Epidermal melanocyte (primary cell): ENCODE results near the gene DNAH1.

ENCODE experiments used
- DNase-seq: peaks from one replicate; pipeline ENCODE4 v3.0.0; 2011; ENCODE audit warnings: low spot score; ENCODE audit not compliant: insufficient read length

DNAH1 gene

GRCh38 chr3:52290596-52291507 is 25.3 kb upstream of the DNAH1 start:
- no peak for DNase-seq

- DNase-seq: no peak
Measured at GRCh38 chr3:52291508-52292181, 24.5 kb upstream of the DNAH1 start.

DNA sequence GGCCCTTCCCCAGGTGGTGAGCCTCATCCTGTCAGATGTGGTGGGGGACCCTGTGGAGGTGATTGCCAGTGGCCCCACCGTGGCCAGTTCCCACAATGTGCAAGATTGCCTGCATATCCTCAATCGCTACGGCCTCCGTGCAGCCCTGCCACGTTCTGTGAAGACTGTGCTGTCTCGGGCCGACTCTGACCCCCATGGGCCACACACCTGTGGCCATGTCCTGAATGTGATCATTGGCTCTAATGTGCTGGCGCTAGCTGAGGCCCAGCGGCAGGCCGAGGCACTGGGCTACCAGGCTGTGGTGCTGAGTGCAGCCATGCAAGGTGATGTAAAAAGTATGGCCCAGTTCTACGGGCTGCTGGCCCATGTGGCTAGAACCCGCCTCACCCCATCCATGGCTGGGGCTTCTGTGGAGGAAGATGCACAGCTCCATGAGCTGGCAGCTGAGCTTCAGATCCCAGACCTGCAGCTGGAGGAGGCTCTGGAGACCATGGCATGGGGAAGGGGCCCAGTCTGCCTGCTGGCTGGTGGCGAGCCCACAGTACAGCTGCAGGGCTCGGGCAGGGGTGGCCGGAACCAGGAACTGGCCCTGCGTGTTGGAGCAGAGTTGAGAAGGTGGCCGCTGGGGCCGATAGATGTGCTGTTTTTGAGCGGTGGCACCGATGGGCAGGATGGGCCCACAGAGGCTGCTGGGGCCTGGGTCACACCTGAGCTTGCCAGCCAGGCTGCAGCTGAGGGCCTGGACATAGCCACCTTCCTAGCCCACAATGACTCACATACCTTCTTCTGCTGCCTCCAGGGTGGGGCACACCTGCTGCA is 23.7 kb upstream of the DNAH1 start:
- DNase-seq: no peak

DNA sequence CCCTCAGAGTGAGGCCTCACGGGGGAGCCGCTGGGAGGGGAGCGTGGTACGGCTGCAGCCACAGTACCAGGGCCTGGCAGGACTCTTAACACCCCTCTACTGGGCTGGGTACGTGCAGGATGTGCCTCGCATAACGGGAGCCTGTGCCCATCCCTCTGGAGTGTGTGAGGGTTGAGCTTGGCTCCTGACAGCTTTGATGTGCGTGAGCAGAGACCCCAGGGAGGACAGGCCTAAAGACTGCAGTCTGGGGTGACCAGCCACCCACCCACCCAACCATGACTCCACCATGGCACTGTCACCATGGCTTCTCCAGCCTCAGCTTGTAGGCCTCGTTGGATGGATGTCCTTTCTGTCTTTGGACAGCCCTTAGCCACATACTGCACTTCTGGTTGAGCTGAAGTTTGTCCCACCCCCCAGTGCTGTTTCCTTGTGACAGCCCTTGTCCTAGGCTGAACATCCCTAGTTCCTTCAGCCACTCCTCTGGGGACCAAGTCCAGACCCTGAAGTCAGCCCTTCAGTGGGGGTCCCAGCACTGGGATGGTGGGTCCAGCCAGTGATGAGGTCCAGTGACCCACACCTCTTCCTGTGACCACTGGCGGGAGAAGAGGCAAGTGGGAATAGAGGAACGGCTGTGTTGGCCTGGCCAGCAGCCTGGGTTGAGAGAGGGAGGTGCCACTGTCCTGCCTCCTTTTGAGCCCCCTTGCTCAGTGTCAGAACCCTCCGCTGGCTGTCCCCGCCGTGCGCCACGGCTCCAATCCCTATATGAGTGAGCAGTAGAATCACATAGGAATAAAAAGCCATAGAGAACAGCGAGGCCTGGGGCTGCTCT is 22.4 kb upstream of the DNAH1 start:
- DNase-seq: no peak

GRCh38 chr3:52294320-52295150 is 21.6 kb upstream of the DNAH1 start:
- DNase-seq: no peak

DNA sequence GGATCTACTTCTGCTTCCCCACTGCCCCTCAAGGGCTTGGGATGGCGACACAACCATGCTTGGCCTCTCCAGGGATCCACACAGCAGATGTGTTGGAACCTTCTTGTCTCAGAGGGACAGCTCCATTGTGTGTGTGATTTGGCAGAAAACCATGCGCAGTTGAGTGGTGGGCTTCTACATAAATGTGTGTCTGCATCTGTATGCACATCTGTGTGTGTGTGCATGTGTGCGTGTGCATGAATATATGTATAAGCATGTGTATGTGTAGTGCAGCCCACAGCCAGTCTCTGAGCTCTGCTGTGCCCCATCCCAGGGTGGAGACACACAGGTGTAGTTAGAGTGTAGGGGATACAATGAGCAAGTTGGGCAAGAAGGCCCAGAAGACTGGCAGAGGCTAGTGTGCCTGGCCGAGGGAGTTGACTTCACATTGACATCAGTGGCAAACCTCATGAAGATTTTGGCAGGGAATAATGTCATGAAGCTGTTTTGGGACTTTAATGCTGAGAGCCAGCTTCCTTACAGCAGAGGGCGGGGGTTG is 20.4 kb upstream of the DNAH1 start:
- no peak for DNase-seq

- no peak for DNase-seq
Measured at GRCh38 chr3:52297242-52298148, 18.6 kb upstream of the DNAH1 start.

- DNase-seq: no peak
Measured at GRCh38 chr3:52298149-52299098, 17.7 kb upstream of the DNAH1 start.

- no peak for DNase-seq
Measured at GRCh38 chr3:52299247-52299878, 16.8 kb upstream of the DNAH1 start.

- no peak for DNase-seq
Measured at GRCh38 chr3:52299879-52300611, 16.1 kb upstream of the DNAH1 start.

DNA sequence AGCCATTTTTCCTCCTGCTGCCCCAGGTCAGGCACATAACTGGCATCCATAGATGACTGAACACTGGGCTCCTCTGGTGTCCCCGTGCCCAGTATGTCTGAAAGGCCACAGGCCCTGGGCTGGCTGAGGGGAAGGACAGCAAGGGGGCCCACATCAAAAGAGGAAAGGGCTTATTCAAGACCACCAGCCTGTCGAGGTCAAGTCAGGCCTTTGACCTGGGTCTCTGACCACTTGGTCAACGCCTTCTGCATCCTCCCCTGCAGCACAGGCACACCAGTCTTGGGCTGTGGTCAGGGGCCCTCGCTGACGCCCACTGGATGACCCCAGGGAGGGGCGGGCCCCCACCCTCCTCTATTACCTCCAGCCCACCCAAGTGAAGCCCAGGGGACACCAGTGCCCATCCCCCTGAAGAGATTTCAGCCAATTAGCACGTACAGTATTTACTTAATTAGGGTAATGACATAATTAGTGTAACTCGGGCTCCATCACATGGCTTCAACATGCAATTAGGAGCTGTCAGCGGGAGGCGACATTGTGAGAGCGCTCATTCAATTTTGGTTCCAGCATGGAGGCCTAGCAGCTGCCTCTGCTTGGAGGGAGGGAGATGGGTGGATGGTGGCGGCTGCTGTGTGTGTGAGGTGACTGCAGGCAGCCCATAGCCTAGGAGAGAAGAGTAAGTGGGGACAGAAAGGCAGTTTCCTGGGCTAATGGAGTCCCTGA is 13.5 kb upstream of the DNAH1 start:
- DNase-seq: no peak

GRCh38 chr3:52303811-52304210 is 12.3 kb upstream of the DNAH1 start:
- no peak for DNase-seq

DNA sequence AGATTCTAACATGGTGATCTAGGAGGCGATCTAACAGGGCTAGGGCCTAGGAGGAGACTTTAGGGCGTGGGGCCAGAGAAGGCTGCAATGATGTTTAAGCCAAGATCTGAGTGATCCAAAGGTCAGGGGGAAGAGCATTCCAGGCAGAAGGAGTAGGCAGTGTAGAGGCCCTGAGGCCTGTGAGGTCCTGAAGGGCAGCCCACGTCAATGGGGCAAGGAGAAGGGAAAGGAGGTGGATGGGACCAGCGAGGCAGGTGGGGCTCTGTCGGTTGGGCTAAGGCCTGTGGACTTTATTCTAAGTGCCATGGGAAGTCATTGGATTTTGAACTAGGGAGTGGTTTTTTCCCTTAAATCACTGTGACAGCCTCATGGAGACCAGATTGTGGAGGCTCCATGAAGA is 10.2 kb upstream of the DNAH1 start:
- DNase-seq: no peak

GRCh38 chr3:52306978-52307377 is 9.1 kb upstream of the DNAH1 start:
- no peak for DNase-seq

DNA sequence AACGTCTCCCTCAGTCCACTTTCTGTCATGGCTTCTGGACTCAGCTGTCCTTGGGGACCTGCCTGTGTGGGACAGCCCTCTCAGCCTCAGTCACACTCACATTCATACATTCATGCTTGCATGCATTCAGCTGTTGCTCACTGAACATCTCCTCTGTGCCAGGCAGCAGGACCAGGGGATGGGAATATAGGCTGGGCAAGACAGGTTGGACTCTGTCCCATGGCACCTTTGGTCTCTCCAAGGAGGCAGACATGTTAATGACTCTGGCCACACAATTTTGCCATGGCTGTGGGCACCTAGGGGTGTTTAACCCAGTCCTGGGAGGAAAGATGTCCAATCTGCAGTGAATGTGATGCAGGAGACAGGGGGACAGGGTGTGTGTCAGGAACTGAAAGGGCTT is 7.8 kb upstream of the DNAH1 start:
- DNase-seq: no peak
